Measurements from ENCODE around the gene SRP9. TPM values are rescaled to one million over a fixed set of nuclear protein-coding genes. Genes with fewer than 3 reads are reported as not detected.

SRP9 gene
- polyA plus RNA-seq, 1 of the 3 experiments (the other 2 are of a cell fraction): 156 TPM

DNA sequence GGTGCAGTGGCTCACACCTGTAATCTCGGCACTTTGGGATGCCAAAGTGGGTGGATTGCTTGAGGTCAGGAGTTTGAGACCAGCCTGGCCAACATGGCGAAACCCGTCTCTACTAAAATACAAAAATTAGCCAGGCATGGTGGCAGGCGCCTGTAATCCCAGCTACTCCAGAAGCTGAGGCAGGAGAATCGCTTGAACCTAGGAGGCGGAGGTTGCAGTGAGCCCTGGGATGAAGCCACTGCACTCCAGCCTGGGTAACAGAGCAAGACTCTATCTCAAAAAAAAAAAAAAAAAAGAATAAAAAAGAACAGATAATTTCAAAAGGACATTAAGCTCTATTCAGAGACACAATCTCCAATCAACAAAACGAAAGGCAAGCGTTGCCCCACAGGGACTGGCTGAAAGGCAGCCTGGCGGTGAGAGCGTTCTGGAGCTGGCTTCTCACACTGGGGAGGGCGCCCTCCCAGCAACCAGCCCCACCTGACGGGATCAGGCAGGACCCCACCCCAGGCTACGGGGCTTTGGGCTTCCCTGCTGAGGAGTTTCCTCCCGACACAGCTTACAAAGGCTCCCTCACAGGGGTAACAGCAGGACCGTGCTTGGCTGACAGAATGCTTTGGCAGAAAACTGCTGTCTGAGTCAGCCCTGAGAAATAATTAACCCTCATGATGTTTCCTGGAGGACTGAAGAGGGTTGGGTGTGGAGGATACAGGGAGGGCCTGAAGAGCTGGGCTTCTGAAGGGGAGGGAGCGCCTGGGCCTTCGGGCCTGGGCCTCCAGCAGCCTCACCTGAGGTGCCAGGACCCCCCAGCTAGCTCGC is 31.1 kb upstream of the SRP9 start:
- POLR2A ChIA-PET: interaction anchor here (0.7 to 1.2 kb wide), 2 partner anchors 26 to 94 kb away, joined by 3 to 4 read pairs; partner anchors contain the start of gene ENAH
- Histone ChIP-seq H3K9me3 (no peaks in the 10 kb centered on the region), H3K9me2 (no peaks in the 10 kb centered on the region), H3K79me2 (ENCODE audit: insufficient read depth) (no peaks in the 10 kb centered on the region), H3K4me2 (peak overlapping the region; percentile 97), H3K36me3 (replicated peaks in 1 of 2; ENCODE audit: control insufficient read depth in 1 of 2, insufficient read depth in 2 of 2, low read length in 1 of 2) (no peaks in the 10 kb centered on the region), H2AFZ (ENCODE audit: low read depth) (peak overlapping the region; percentile 86), H3K4me1 (ENCODE audit: control insufficient read depth in 1 of 2, insufficient read depth in 2 of 2, low read depth in 1 of 2, low read length in 1 of 2) (peaks cover 11 to 19% of the 10 kb centered on the region in 2 experiments; a peak in 3 of 4 replicates), H3K4me3 (ENCODE audit: low read depth in 2 of 2, low read length in 1 of 2) (peak overlapping the region; percentile 14 to 61; a peak in 3 of 4 replicates), H3K27me3 (ENCODE audit: insufficient read depth) (no peaks in the 10 kb centered on the region), H3K27ac (ENCODE audit: low read depth in 2 of 2, low read length in 1 of 2) (peak overlapping the region; percentile 51 to 90), H3F3A (replicated peaks; ENCODE audit: insufficient read depth) (peaks cover 20% of the 10 kb centered on the region), H3K9ac (peak overlapping the region; percentile 68), H4K20me1 (ENCODE audit: insufficient read depth) (no peaks in the 10 kb centered on the region)
- 48% methylated on average over 18 of the region's 18 CpGs for WGBS (ENCODE audit: low lambda C conversion rate)
- no peak for DNase-seq
- CTCF ChIA-PET: interaction anchor here (0.7 to 3.0 kb wide), 6 partner anchors 10 to 272 kb away, joined by 3 to 9 read pairs (median 4); partner anchors contain the start of gene SRP9
- no peak for TF ChIP-seq GATA2 (CRISPR knock-in tag; IDR thresholded peaks at IDR 0.05)
- TF ChIP-seq, protein P1, sequence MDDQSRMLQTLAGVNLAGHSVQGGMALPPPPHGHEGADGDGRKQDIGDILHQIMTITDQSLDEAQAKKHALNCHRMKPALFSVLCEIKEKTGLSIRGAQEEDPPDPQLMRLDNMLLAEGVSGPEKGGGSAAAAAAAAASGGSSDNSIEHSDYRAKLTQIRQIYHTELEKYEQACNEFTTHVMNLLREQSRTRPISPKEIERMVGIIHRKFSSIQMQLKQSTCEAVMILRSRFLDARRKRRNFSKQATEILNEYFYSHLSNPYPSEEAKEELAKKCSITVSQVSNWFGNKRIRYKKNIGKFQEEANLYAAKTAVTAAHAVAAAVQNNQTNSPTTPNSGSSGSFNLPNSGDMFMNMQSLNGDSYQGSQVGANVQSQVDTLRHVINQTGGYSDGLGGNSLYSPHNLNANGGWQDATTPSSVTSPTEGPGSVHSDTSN (IDR thresholded peaks at IDR 0.05): peak; percentile 74
- TF ChIP-seq JUND (IDR thresholded peaks at IDR 0.05): peak; percentile 79
- TF ChIP-seq, protein P2, sequence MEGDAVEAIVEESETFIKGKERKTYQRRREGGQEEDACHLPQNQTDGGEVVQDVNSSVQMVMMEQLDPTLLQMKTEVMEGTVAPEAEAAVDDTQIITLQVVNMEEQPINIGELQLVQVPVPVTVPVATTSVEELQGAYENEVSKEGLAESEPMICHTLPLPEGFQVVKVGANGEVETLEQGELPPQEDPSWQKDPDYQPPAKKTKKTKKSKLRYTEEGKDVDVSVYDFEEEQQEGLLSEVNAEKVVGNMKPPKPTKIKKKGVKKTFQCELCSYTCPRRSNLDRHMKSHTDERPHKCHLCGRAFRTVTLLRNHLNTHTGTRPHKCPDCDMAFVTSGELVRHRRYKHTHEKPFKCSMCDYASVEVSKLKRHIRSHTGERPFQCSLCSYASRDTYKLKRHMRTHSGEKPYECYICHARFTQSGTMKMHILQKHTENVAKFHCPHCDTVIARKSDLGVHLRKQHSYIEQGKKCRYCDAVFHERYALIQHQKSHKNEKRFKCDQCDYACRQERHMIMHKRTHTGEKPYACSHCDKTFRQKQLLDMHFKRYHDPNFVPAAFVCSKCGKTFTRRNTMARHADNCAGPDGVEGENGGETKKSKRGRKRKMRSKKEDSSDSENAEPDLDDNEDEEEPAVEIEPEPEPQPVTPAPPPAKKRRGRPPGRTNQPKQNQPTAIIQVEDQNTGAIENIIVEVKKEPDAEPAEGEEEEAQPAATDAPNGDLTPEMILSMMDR (IDR thresholded peaks at IDR 0.05): peak; percentile 10; the same call in 1 of the 2 replicates
- peak; percentile 47; the same call in 1 of the 2 replicates for TF ChIP-seq POLR2AphosphoS5 (IDR thresholded peaks at IDR 0.05; ENCODE audit: low read depth, low read length)
- no peak for TF ChIP-seq TEAD4 (IDR thresholded peaks at IDR 0.05; ENCODE audit: borderline replicate concordance, insufficient read depth)
- TF ChIP-seq, protein P3, sequence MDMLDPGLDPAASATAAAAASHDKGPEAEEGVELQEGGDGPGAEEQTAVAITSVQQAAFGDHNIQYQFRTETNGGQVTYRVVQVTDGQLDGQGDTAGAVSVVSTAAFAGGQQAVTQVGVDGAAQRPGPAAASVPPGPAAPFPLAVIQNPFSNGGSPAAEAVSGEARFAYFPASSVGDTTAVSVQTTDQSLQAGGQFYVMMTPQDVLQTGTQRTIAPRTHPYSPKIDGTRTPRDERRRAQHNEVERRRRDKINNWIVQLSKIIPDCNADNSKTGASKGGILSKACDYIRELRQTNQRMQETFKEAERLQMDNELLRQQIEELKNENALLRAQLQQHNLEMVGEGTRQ (IDR thresholded peaks at IDR 0.05; ENCODE audit: borderline replicate concordance, low read depth, low read length): no peak
- TF ChIP-seq NRF1 (IDR thresholded peaks at IDR 0.05; ENCODE audit: low read depth, low read length): no peak
- no peak for TF ChIP-seq ELF1 (IDR thresholded peaks at IDR 0.05)
- no peak for TF ChIP-seq CHD2 (IDR thresholded peaks at IDR 0.05; ENCODE audit: low read length, partially characterized antibody)
- TF ChIP-seq MEF2A (IDR thresholded peaks at IDR 0.05; ENCODE audit: borderline replicate concordance, low read depth): no peak
- peak in 1 of 2 experiments; percentile 50; a peak in 1 of 4 replicates for TF ChIP-seq EP300 (IDR thresholded peaks at IDR 0.05; ENCODE audit: borderline replicate concordance in 1 of 2, low read depth in 1 of 2, low read length in 1 of 2)
- no peak for TF ChIP-seq FOXJ3 (CRISPR knock-in tag; IDR thresholded peaks at IDR 0.05)
- no peak for TF ChIP-seq SMC3 (IDR thresholded peaks at IDR 0.05; ENCODE audit: low read depth, low read length)
- TF ChIP-seq, protein P4, sequence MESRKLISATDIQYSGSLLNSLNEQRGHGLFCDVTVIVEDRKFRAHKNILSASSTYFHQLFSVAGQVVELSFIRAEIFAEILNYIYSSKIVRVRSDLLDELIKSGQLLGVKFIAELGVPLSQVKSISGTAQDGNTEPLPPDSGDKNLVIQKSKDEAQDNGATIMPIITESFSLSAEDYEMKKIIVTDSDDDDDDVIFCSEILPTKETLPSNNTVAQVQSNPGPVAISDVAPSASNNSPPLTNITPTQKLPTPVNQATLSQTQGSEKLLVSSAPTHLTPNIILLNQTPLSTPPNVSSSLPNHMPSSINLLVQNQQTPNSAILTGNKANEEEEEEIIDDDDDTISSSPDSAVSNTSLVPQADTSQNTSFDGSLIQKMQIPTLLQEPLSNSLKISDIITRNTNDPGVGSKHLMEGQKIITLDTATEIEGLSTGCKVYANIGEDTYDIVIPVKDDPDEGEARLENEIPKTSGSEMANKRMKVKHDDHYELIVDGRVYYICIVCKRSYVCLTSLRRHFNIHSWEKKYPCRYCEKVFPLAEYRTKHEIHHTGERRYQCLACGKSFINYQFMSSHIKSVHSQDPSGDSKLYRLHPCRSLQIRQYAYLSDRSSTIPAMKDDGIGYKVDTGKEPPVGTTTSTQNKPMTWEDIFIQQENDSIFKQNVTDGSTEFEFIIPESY (IDR thresholded peaks at IDR 0.05; ENCODE audit: borderline replicate concordance, low read depth): no peak
- peak; percentile 89 for TF ChIP-seq SIN3A (IDR thresholded peaks at IDR 0.05; ENCODE audit: borderline replicate concordance, low read depth, low read length)
- peak; percentile 79; the same call in 1 of the 2 replicates for TF ChIP-seq FOSL2 (IDR thresholded peaks at IDR 0.05; ENCODE audit: borderline replicate concordance, low read depth)
- TF ChIP-seq RFX5 (IDR thresholded peaks at IDR 0.05; ENCODE audit: low read length): no peak
- TF ChIP-seq, protein P5, sequence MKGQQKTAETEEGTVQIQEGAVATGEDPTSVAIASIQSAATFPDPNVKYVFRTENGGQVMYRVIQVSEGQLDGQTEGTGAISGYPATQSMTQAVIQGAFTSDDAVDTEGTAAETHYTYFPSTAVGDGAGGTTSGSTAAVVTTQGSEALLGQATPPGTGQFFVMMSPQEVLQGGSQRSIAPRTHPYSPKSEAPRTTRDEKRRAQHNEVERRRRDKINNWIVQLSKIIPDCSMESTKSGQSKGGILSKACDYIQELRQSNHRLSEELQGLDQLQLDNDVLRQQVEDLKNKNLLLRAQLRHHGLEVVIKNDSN (IDR thresholded peaks at IDR 0.05; ENCODE audit: borderline replicate concordance, low read depth): no peak
- TF ChIP-seq EZH2phosphoT487 (IDR thresholded peaks at IDR 0.05; ENCODE audit: borderline replicate concordance, low read depth): no peak
- TF ChIP-seq, protein P6, sequence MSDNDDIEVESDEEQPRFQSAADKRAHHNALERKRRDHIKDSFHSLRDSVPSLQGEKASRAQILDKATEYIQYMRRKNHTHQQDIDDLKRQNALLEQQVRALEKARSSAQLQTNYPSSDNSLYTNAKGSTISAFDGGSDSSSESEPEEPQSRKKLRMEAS (IDR thresholded peaks at IDR 0.05; ENCODE audit: low read depth): peak; percentile 87
- peak; percentile 76 for TF ChIP-seq TCF12 (IDR thresholded peaks at IDR 0.05)
- TF ChIP-seq, protein P7, sequence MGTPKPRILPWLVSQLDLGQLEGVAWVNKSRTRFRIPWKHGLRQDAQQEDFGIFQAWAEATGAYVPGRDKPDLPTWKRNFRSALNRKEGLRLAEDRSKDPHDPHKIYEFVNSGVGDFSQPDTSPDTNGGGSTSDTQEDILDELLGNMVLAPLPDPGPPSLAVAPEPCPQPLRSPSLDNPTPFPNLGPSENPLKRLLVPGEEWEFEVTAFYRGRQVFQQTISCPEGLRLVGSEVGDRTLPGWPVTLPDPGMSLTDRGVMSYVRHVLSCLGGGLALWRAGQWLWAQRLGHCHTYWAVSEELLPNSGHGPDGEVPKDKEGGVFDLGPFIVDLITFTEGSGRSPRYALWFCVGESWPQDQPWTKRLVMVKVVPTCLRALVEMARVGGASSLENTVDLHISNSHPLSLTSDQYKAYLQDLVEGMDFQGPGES (IDR thresholded peaks at IDR 0.05; ENCODE audit: low read depth, low read length): no peak
- peak; percentile 90 for TF ChIP-seq NFIC (IDR thresholded peaks at IDR 0.05; ENCODE audit: borderline replicate concordance)

Data from SK-N-SH (cell line).